ENCODE data around the gene SHB. TPM values are rescaled to one million over a fixed set of nuclear protein-coding genes. Genes with fewer than 3 reads are reported as not detected.

SHB gene
- total RNA-seq, 2 experiments from 2014 or later, result 1.1 to 1.2 TPM

- no peak overlapping the region for H3K27ac ChIP-seq (ENCODE audit: low read depth in 1 of 2, low read length in 2 of 2)
- no peak overlapping the region for H3K27ac Mint-ChIP-seq
- no peaks in the 10 kb centered on the region for H3K4me1 ChIP-seq (ENCODE audit: insufficient read depth, low read length)
- no peak for TF ChIP-seq CTCF (IDR thresholded peaks at IDR 0.05)
- H3K4me1 Mint-ChIP-seq (ENCODE audit: low read depth), result no peaks in the 10 kb centered on the region
- no peaks in the 10 kb centered on the region for H3K27me3 ChIP-seq (ENCODE audit: control insufficient read depth in 1 of 2, insufficient read depth in 2 of 2, low read length in 2 of 2)
- no peaks in the 10 kb centered on the region for H3K27me3 Mint-ChIP-seq
- ATAC-seq (ENCODE audit: poor library complexity), result no peak
- ChIA-PET POLR2A (no interaction called here), CTCF (no interaction called here)
- no peaks in the 10 kb centered on the region for H3K9me3 Mint-ChIP-seq
- no peak for DNase-seq
- no peaks in the 10 kb centered on the region for H3K9me3 ChIP-seq (ENCODE audit: control insufficient read depth in 1 of 2, insufficient read depth in 1 of 2, low read length in 2 of 2)
- no peak overlapping the region for H3K4me3 ChIP-seq (ENCODE audit: low read length)
- no peak overlapping the region for H3K4me3 Mint-ChIP-seq
- no peaks in the 10 kb centered on the region for H3K36me3 ChIP-seq (ENCODE audit: insufficient read depth, low read length)
- intact Hi-C loops (cut with DNase I, micrococcal nuclease), result loop anchor here in 1 of 2 experiments (10.0 kb wide), 1 partner anchor 64 kb away; no protein-coding TSS in a partner anchor
- no peaks in the 10 kb centered on the region for H3K36me3 Mint-ChIP-seq (ENCODE audit: low read depth)
Observed at GRCh38 chr9:37938121-37938891, 130.7 kb downstream of the SHB start.

- Mint-ChIP-seq H3K27me3 (no peaks in the 10 kb centered on the region), H3K4me3 (no peak overlapping the region), H3K36me3 (ENCODE audit: low read depth) (no peaks in the 10 kb centered on the region), H3K27ac (no peak overlapping the region), H3K4me1 (ENCODE audit: low read depth) (no peaks in the 10 kb centered on the region), H3K9me3 (no peaks in the 10 kb centered on the region)
- no peaks in the 10 kb centered on the region for H3K27me3 ChIP-seq (ENCODE audit: control insufficient read depth in 1 of 2, insufficient read depth in 2 of 2, low read length in 2 of 2)
- DNase-seq (no peak), ATAC-seq (ENCODE audit: poor library complexity) (no peak)
- TF ChIP-seq CTCF (IDR thresholded peaks at IDR 0.05), result no peak
- H3K4me3 ChIP-seq (ENCODE audit: low read length), result no peak overlapping the region
- intact Hi-C loops (cut with DNase I, micrococcal nuclease), result loop anchor here in 1 of 2 experiments (10.0 kb wide), 1 partner anchor 63 kb away; no protein-coding TSS in a partner anchor
- H3K9me3 ChIP-seq (ENCODE audit: control insufficient read depth in 1 of 2, insufficient read depth in 1 of 2, low read length in 2 of 2), result no peaks in the 10 kb centered on the region
- H3K4me1 ChIP-seq (ENCODE audit: insufficient read depth, low read length), result no peaks in the 10 kb centered on the region
- CTCF ChIA-PET, result no interaction called here
- POLR2A ChIA-PET, result no interaction called here
- H3K36me3 ChIP-seq (ENCODE audit: insufficient read depth, low read length), result no peaks in the 10 kb centered on the region
- H3K27ac ChIP-seq (ENCODE audit: low read depth in 1 of 2, low read length in 2 of 2), result no peak overlapping the region
Observed at GRCh38 chr9:37937366-37937765, 131.7 kb downstream of the SHB start.

- H3K4me1 Mint-ChIP-seq (ENCODE audit: low read depth), result no peaks in the 10 kb centered on the region
- Histone ChIP-seq H3K9me3 (ENCODE audit: control insufficient read depth in 1 of 2, insufficient read depth in 1 of 2, low read length in 2 of 2) (no peaks in the 10 kb centered on the region), H3K4me1 (ENCODE audit: insufficient read depth, low read length) (no peaks in the 10 kb centered on the region), H3K27me3 (ENCODE audit: control insufficient read depth in 1 of 2, insufficient read depth in 2 of 2, low read length in 2 of 2) (no peaks in the 10 kb centered on the region), H3K36me3 (ENCODE audit: insufficient read depth, low read length) (no peaks in the 10 kb centered on the region), H3K4me3 (ENCODE audit: low read length) (no peak overlapping the region), H3K27ac (ENCODE audit: low read depth in 1 of 2, low read length in 2 of 2) (no peak overlapping the region)
- TF ChIP-seq CTCF (IDR thresholded peaks at IDR 0.05), result no peak
- H3K27ac Mint-ChIP-seq, result no peak overlapping the region
- ATAC-seq (ENCODE audit: poor library complexity) (no peak), DNase-seq (no peak)
- H3K9me3 Mint-ChIP-seq, result no peaks in the 10 kb centered on the region
- no peaks in the 10 kb centered on the region for H3K27me3 Mint-ChIP-seq
- ChIA-PET CTCF (no interaction called here), POLR2A (no interaction called here)
- intact Hi-C loops (cut with DNase I, micrococcal nuclease), result loop anchor here in 1 of 2 experiments (10.0 kb wide), 1 partner anchor 62 kb away; no protein-coding TSS in a partner anchor
- no peak overlapping the region for H3K4me3 Mint-ChIP-seq
- no peaks in the 10 kb centered on the region for H3K36me3 Mint-ChIP-seq (ENCODE audit: low read depth)
Observed at GRCh38 chr9:37936965-37937364, 132.1 kb downstream of the SHB start.
